H1 (cell line): ENCODE results near the gene ADCY1. TPM values are rescaled to one million over a fixed set of nuclear protein-coding genes. Genes with fewer than 3 reads are reported as not detected.

Source experiments
- CTCF ChIA-PET: fragments of 300-600 bp; sonication (Branson Sonifier 250); formaldehyde crosslinking; loops from one replicate; lab custom pipeline; 2021; ENCODE audit not compliant: partially characterized antibody; lab: Charles Lee
- POLR2A ChIA-PET: fragments of 300-600 bp; sonication (Branson Sonifier 250); formaldehyde crosslinking; loops from one replicate; lab custom pipeline; 2021; ENCODE audit warnings: inconsistent platforms; ENCODE audit not compliant: partially characterized antibody; lab: Charles Lee
- DNase-seq, 2 experiments: peaks; one replicate each; pipeline versions ENCODE4 v3.0.0 to v3.0.0-alpha.2; 2010 to 2022; ENCODE audit warnings: low spot score in 2 of 2, low read depth in 1 of 2, mixed read lengths in 1 of 2
- FAIRE-seq: peaks from 2 replicates; lab custom pipeline; 2011; peaks lifted over from hg19 to GRCh38; lab: Jason Lieb, UNC
- H2AFZ ChIP-seq: 2 replicates; pipeline ENCODE4 v1.8.1; 2012; ENCODE audit warnings: low read length, inconsistent platforms
- H2AK5ac ChIP-seq: 2 replicates; pipeline ENCODE4 v1.6.1; 2013; ENCODE audit warnings: low read depth, low read length
- H2BK120ac ChIP-seq: replicated peaks from 2 replicates; pipeline ENCODE3; 2013; ENCODE audit warnings: low read depth, low read length, inconsistent platforms
- H2BK12ac ChIP-seq: 2 replicates; pipeline ENCODE4 v1.6.1; 2013; ENCODE audit warnings: low read depth, low read length
- H2BK15ac ChIP-seq: 2 replicates; pipeline ENCODE4 v1.6.1; 2013; ENCODE audit warnings: low read length
- H2BK20ac ChIP-seq: 2 replicates; pipeline ENCODE4 v1.6.1; 2013; ENCODE audit warnings: low read length
- H2BK5ac ChIP-seq: 2 replicates; pipeline ENCODE4 v1.6.1; 2013; ENCODE audit warnings: low read depth, low read length
- H3K14ac ChIP-seq: 2 replicates; pipeline ENCODE4 v1.6.1; 2013; ENCODE audit warnings: inconsistent platforms; ENCODE audit not compliant: insufficient read length
- H3K18ac ChIP-seq: 2 replicates; pipeline ENCODE4 v1.6.1; 2013; ENCODE audit warnings: low read length; ENCODE audit errors: extremely low read depth
- H3K23ac ChIP-seq: 2 replicates; pipeline ENCODE4 v1.6.1; 2013; ENCODE audit warnings: inconsistent platforms; ENCODE audit not compliant: insufficient read length
- H3K23me2 ChIP-seq: 2 replicates; pipeline ENCODE4 v1.6.1; 2013; ENCODE audit warnings: low read depth, low read length
- H3K27ac ChIP-seq: 2 replicates; pipeline ENCODE4 v1.6.1; 2011; ENCODE audit warnings: low read depth, low read length, inconsistent platforms
- H3K27me3 ChIP-seq, 4 experiments: replicated peaks in 1 of 4; 1 replicate in 1 of 4; 2 replicates in 3 of 4; pipeline versions ENCODE4 v1.6.1 to v1.8.1; 2011 to 2013; ENCODE audit warnings: low read length in 3 of 4, mild to moderate bottlenecking in 3 of 4, inconsistent platforms in 2 of 4, mixed read lengths in 2 of 4, moderate library complexity in 1 of 4; ENCODE audit not compliant: control insufficient read depth in 3 of 4, insufficient read depth in 3 of 4; ENCODE audit errors: extremely low read depth in 1 of 4
- H3K36me3 ChIP-seq, 4 experiments: 2 replicates each; pipeline versions ENCODE4 v1.6.1 to v1.8.1; 2011 to 2013; ENCODE audit warnings: mild to moderate bottlenecking in 4 of 4, low read length in 3 of 4, moderate library complexity in 2 of 4, control low read depth in 1 of 4, inconsistent platforms in 1 of 4; ENCODE audit not compliant: insufficient read depth in 4 of 4, control insufficient read depth in 2 of 4
- H3K4ac ChIP-seq: replicated peaks from 2 replicates; pipeline ENCODE3; 2013; ENCODE audit warnings: low read length, low read depth, mixed read lengths, inconsistent platforms; ENCODE audit not compliant: insufficient read length
- H3K4me1 ChIP-seq, 4 experiments: replicated peaks in 1 of 4; 1 replicate in 1 of 4; 2 replicates in 3 of 4; pipeline versions ENCODE4 v1.6.1 to v1.8.1; 2011 to 2013; ENCODE audit warnings: low read length in 3 of 4, inconsistent platforms in 2 of 4, mixed read lengths in 1 of 4; ENCODE audit not compliant: insufficient read depth in 4 of 4, control insufficient read depth in 3 of 4
- H3K4me2 ChIP-seq, 2 experiments: 2 replicates each; pipeline versions ENCODE4 v1.6.1 to v1.8.1; 2011 to 2013; ENCODE audit warnings: low read depth in 2 of 2, low read length in 2 of 2, control low read depth in 1 of 2, inconsistent platforms in 1 of 2, mild to moderate bottlenecking in 1 of 2; ENCODE audit not compliant: insufficient read depth in 1 of 2
- H3K4me3 ChIP-seq, 4 experiments: fragments of 200-600, 300-600 bp in 1 of 4; sonication (generic), shearing (Covaris generic), sonication (Bioruptor Twin) in 1 of 4; 2 replicates each; pipeline versions ENCODE4 v1.5.1 to v1.8.1; 2011 to 2016; ENCODE audit warnings: low read length in 4 of 4, low read depth in 3 of 4, control low read depth in 2 of 4, inconsistent platforms in 2 of 4, mild to moderate bottlenecking in 2 of 4, mixed read lengths in 1 of 4, moderate library complexity in 1 of 4; ENCODE audit not compliant: insufficient read depth in 2 of 4; ENCODE audit errors: extremely low read depth in 1 of 4
- H3K56ac ChIP-seq: replicated peaks from 2 replicates; pipeline ENCODE3; 2013; ENCODE audit warnings: low read depth, mild to moderate bottlenecking, mixed read lengths, low read length, inconsistent platforms; ENCODE audit not compliant: insufficient read length
- H3K79me1 ChIP-seq: 2 replicates; pipeline ENCODE4 v1.6.1; 2013; ENCODE audit warnings: low read depth, low read length, control low read depth
- H3K79me2 ChIP-seq, 2 experiments: 2 replicates each; pipeline versions ENCODE4 v1.6.1 to v1.8.1; 2012 to 2013; ENCODE audit warnings: low read length in 2 of 2, mild to moderate bottlenecking in 2 of 2, inconsistent platforms in 1 of 2; ENCODE audit not compliant: insufficient read depth in 2 of 2, control insufficient read depth in 1 of 2
- H3K9ac ChIP-seq, 4 experiments: replicated peaks in 1 of 4; 1 replicate in 1 of 4; 2 replicates in 3 of 4; pipeline versions ENCODE4 v1.6.1 to v1.8.1; 2011 to 2013; ENCODE audit warnings: low read depth in 3 of 4, low read length in 3 of 4, control low read depth in 2 of 4, mild to moderate bottlenecking in 2 of 4, moderate library complexity in 2 of 4, inconsistent platforms in 1 of 4; ENCODE audit errors: extremely low read depth in 1 of 4
- H3K9me3 ChIP-seq, 2 experiments: 2 replicates each; pipeline versions ENCODE4 v1.6.1 to v1.8.1; 2012 to 2013; ENCODE audit warnings: mild to moderate bottlenecking in 2 of 2, moderate library complexity in 2 of 2, control low read depth in 1 of 2, inconsistent platforms in 1 of 2, low read depth in 1 of 2, low read length in 1 of 2, mixed read lengths in 1 of 2; ENCODE audit not compliant: insufficient read depth in 2 of 2
- H4K20me1 ChIP-seq, 2 experiments: replicated peaks in 1 of 2; 2 replicates each; pipeline versions ENCODE3 to v1.8.1; 2011 to 2013; ENCODE audit warnings: inconsistent platforms in 2 of 2, low read length in 2 of 2, mild to moderate bottlenecking in 1 of 2; ENCODE audit not compliant: insufficient read depth in 2 of 2, control insufficient read depth in 1 of 2
- H4K5ac ChIP-seq: 2 replicates; pipeline ENCODE4 v1.6.1; 2013; ENCODE audit warnings: low read length, low read depth, mixed read lengths, inconsistent platforms; ENCODE audit not compliant: insufficient read length
- H4K8ac ChIP-seq: 2 replicates; pipeline ENCODE4 v1.8.0; 2013; ENCODE audit warnings: mild to moderate bottlenecking, moderate library complexity, low read length, inconsistent platforms; ENCODE audit not compliant: insufficient read depth; ENCODE audit errors: extremely low read depth
- H4K91ac ChIP-seq: replicated peaks from 2 replicates; pipeline ENCODE3; 2013; ENCODE audit warnings: low read length, mixed read lengths, inconsistent platforms; ENCODE audit not compliant: insufficient read length
- POU5F1 ChIP-seq: IDR thresholded peaks from 2 replicates; pipeline ENCODE4 v1.6.1; 2011; ENCODE audit warnings: low read depth, mild to moderate bottlenecking, low read length, moderate library complexity
- RAD21 ChIP-seq, 2 experiments: IDR thresholded peaks in 1 of 2; conservative IDR thresholded peaks in 1 of 2; 2 replicates each; pipeline ENCODE4 v1.6.1; 2011; ENCODE audit warnings: low read depth in 2 of 2, low read length in 2 of 2, improper control_type of control experiment in 1 of 2, inconsistent platforms in 1 of 2, mild to moderate bottlenecking in 1 of 2, moderate library complexity in 1 of 2
- WGBS, 2 experiments: shearing (Covaris generic) in 1 of 2; methylation state at CpG; one replicate each; pipeline versions ENCODE4 v1.1.6 to v1.1.7; 2013 to 2015; ENCODE audit warnings: low lambda C conversion rate in 2 of 2, mixed read lengths in 2 of 2, inconsistent platforms in 1 of 2, low coverage in 1 of 2, missing lambda C conversion rate in 1 of 2; ENCODE audit not compliant: insufficient replicate concordance in 2 of 2, insufficient coverage in 1 of 2, insufficient read length in 1 of 2; ENCODE audit errors: extremely low coverage in 1 of 2, missing lambda C conversion rate in 1 of 2; 5-methylcytosine and 5-hydroxymethylcytosine counted together
- polyA plus RNA-seq, 7 experiments: library from polyadenylated mRNA; depleted of rRNA in 3 of 7; stranded (reverse) in 5 of 7; unstranded in 2 of 7; fragments of >200 nt in 5 of 7; fragments of 200-250 nt in 2 of 7; gene quantifications; 1 replicate in 5 of 7; 2 replicates in 1 of 7; 4 replicates in 1 of 7; pipeline versions ENCODE4 v1.2.1 to v1.2.3, GENCODE V29; 2011 to 2013; ENCODE audit warnings: missing spikeins in 2 of 7, mixed read lengths in 2 of 7
- total RNA-seq: library from RNA; stranded (reverse); fragmentation: NEBNext Ultra II Directional; extraction: Animal tissue kit (Norgen Biotek cat#: 25700); gene quantifications from 2 replicates; pipeline ENCODE4 v1.2.1, GENCODE V29; 2021

ADCY1 gene
- total and polyA plus RNA-seq, 2 of the 8 experiments (the other 6 are each of a cell fraction or from before 2014, with no cell fraction given) = 7.9 to 26.9 TPM

DNA sequence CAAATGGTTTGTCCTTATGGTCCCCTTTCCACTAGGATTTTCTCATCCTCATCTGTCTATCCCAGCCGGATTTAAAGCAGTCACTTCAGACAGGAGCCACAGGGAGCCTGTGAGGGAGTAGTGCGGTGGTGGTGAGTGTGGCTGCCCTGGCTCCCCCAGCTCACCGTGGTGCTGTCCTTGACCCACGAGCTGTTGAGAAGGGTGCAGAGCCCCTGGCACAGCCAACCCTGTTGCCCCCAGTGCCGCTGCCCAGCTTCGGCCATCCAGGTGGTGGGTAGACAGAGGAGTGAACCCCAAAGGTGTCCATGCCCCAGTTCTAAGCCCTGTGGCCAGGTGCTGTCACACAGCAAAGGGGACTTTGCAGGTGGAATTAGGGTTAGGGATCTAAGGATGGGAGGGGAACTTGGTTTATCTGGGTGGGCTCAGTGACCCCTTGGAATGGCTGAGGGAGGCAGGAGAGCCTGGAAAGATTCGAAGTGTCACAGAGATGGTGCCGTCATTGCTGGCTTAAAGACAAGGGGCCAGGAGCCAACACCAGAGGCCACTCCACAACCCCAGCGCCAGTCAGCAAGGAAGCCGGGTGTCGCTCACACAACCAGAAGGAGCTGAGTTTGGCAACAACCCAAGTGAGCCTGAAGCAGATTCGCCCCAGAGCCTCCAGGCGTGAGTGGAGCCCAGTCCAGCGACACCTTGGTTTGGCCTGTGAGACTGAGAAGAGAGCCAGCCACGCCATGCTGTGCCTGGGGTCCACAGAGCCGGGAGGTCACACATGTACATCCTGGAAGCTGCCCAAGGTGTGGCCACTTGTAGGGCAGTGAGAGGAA lies 142.4 kb downstream of the ADCY1 start:
- Histone ChIP-seq H3K14ac (no peak overlapping the region), H2BK15ac (no peak overlapping the region), H3K23me2 (no peaks in the 10 kb centered on the region), H3K4me2 (no peak overlapping the region), H4K8ac (no peak overlapping the region), H3K4me3 (no peak overlapping the region), H3K4me1 (no peaks in the 10 kb centered on the region), H2BK5ac (no peak overlapping the region), H3K9me3 (no peaks in the 10 kb centered on the region), H2BK120ac (no peak overlapping the region), H2AK5ac (no peak overlapping the region), H3K27me3 (no peaks in the 10 kb centered on the region), H2BK12ac (no peak overlapping the region), H4K20me1 (peaks cover 0 to 3% of the 10 kb centered on the region in 2 experiments), H4K91ac (no peak overlapping the region), H3K56ac (no peak overlapping the region), H3K36me3 (0 out of 8 replicates have a peak, but pooled peaks cover 0 to 3% (median 0%) of the 10 kb centered on the region in 4 experiments), H3K18ac (no peak overlapping the region), H3K4ac (no peak overlapping the region), H3K23ac (no peak overlapping the region), H2AFZ (no peak overlapping the region), H3K27ac (no peak overlapping the region), H4K5ac (no peak overlapping the region), H3K79me2 (no peaks in the 10 kb centered on the region), H2BK20ac (no peak overlapping the region), H3K9ac (no peak overlapping the region), H3K79me1 (no peaks in the 10 kb centered on the region)
- FAIRE-seq = no peak
- ChIA-PET CTCF (interaction anchor here (0.6 to 2.1 kb wide), 2 partner anchors 54 to 432 kb away, joined by 4 to 5 read pairs; no protein-coding TSS in a partner anchor), POLR2A (no interaction called here)
- no peak for DNase-seq
- no peak for TF ChIP-seq RAD21 (IDR thresholded peaks at IDR 0.05 in 1 of 2, conservative IDR thresholded peaks at IDR 0.05 in 1 of 2; ENCODE audit: low read depth in 2 of 2, low read length in 2 of 2)
- TF ChIP-seq POU5F1 = no peak
- WGBS, 2 experiments = 96% methylated on average over 16 of the region's 16 CpGs; no CpG with 5 or more reads in 1 of the 2 experiments
